HL-60 (cell line): ENCODE results near the gene TOX2.

Experiments
- DNase-seq, 2 experiments: peaks; one replicate each; pipeline ENCODE4 v3.0.0-alpha.2; 2010 to 2020; ENCODE audit warnings: low read depth in 1 of 2, low spot score in 1 of 2
- H3K27ac ChIP-seq: fragments of 250-450 bp; sonication (Bioruptor Pico); replicated peaks from 2 replicates; pipeline ENCODE4 v1.5.1; 2020; ENCODE audit warnings: mild to moderate bottlenecking, moderate library complexity
- H3K27me3 ChIP-seq: fragments of 250-450 bp; sonication (Bioruptor Pico); 2 replicates; pipeline ENCODE4 v1.5.1; 2021; ENCODE audit warnings: mild to moderate bottlenecking, moderate library complexity; ENCODE audit not compliant: insufficient read depth, poor library complexity, severe bottlenecking
- H3K4me3 ChIP-seq: replicated peaks from 2 replicates; pipeline ENCODE4 v1.5.1; 2011; ENCODE audit warnings: mild to moderate bottlenecking, control low read depth, low read length; ENCODE audit not compliant: insufficient read depth
- CTCF ChIP-seq: IDR thresholded peaks from one replicate; pipeline ENCODE4 v1.5.1; 2011; ENCODE audit warnings: low read length, control low read depth, inconsistent platforms; ENCODE audit not compliant: insufficient read depth
- GABPA ChIP-seq: IDR thresholded peaks from 2 replicates; pipeline ENCODE4 v1.6.1; 2012; ENCODE audit warnings: low read depth
- POLR2AphosphoS5 ChIP-seq: IDR thresholded peaks from 2 replicates; pipeline ENCODE4 v1.6.1; 2012; ENCODE audit warnings: low read depth
- REST ChIP-seq: IDR thresholded peaks from 2 replicates; pipeline ENCODE4 v1.6.1; 2012; ENCODE audit warnings: low read depth; ENCODE audit not compliant: insufficient replicate concordance
- SPI1 ChIP-seq: IDR thresholded peaks from 2 replicates; pipeline ENCODE4 v1.6.1; 2012; ENCODE audit warnings: low read depth, mild to moderate bottlenecking, borderline replicate concordance

The TOX2 gene

GRCh38 chr20:43911066-43911465 is 3.6 kb upstream of the TOX2 start:
- peaks cover 20% of the 10 kb centered on the region for H3K27me3 ChIP-seq
- peak in 1 of 2 experiments; percentile 23 for DNase-seq
- no peak overlapping the region for H3K27ac ChIP-seq
- TF ChIP-seq CTCF (no peak), GABPA (no peak), REST (no peak), SPI1 (no peak), POLR2AphosphoS5 (no peak)
- no peak overlapping the region for H3K4me3 ChIP-seq

GRCh38 chr20:43913291-43914025 is 1.2 kb upstream of the TOX2 start:
- TF ChIP-seq REST (no peak), GABPA (no peak), CTCF (no peak), SPI1 (no peak), POLR2AphosphoS5 (no peak)
- Histone ChIP-seq H3K27ac (no peak overlapping the region), H3K4me3 (no peak overlapping the region), H3K27me3 (peaks cover 36% of the 10 kb centered on the region)
- no peak for DNase-seq

- DNase-seq, result no peak
- H3K27ac ChIP-seq, result no peak overlapping the region
- H3K4me3 ChIP-seq, result peak overlapping the region; percentile 9; the same call in 1 of the 2 replicates
- H3K27me3 ChIP-seq, result peaks cover 36% of the 10 kb centered on the region
- no peak for TF ChIP-seq GABPA
- no peak for TF ChIP-seq CTCF
Measured at GRCh38 chr20:43915211-43916072, 790 bp downstream of the TOX2 start.
